RWPE2 (cell line): ENCODE measurements around the gene DNAJA1.

Source experiments
- ATAC-seq: fragments of 200-7000 bp; cut with Tn5 transposase; 3 replicates; pipeline ENCODE4 v1.9.1; 2021; ENCODE audit warnings: low read depth
- DNase-seq: peaks from one replicate; pipeline ENCODE4 v3.0.0-alpha.2; 2020; ENCODE audit warnings: low spot score
- H3K27ac ChIP-seq: fragments of 450-650 bp; 2 replicates; pipeline ENCODE4 v1.5.1; 2017; ENCODE audit warnings: mild to moderate bottlenecking; ENCODE audit not compliant: poor library complexity, severe bottlenecking
- H3K27me3 ChIP-seq: fragments of 250-450 bp; sonication (Bioruptor Pico); 2 replicates; pipeline ENCODE4 v1.5.1; 2021; ENCODE audit warnings: mild to moderate bottlenecking, moderate library complexity; ENCODE audit not compliant: insufficient read depth, poor library complexity, severe bottlenecking
- H3K36me3 ChIP-seq: fragments of 250-450 bp; sonication (Bioruptor Pico); 2 replicates; pipeline ENCODE4 v1.5.1; 2020; ENCODE audit warnings: low read depth, mild to moderate bottlenecking, moderate library complexity
- H3K4me1 ChIP-seq: fragments of 250-450 bp; sonication (Bioruptor Pico); 2 replicates; pipeline ENCODE4 v1.5.1; 2021; ENCODE audit warnings: mild to moderate bottlenecking, moderate library complexity; ENCODE audit not compliant: insufficient read depth, poor library complexity, severe bottlenecking
- H3K4me3 ChIP-seq: fragments of 250-450 bp; sonication (Bioruptor Pico); 2 replicates; pipeline ENCODE4 v1.5.1; 2021; ENCODE audit warnings: mild to moderate bottlenecking, moderate library complexity; ENCODE audit not compliant: severe bottlenecking
- H3K9me3 ChIP-seq: fragments of 250-450 bp; sonication (Bioruptor Pico); 2 replicates; pipeline ENCODE4 v1.5.1; 2021; ENCODE audit warnings: mild to moderate bottlenecking, moderate library complexity; ENCODE audit not compliant: severe bottlenecking
- CTCF ChIP-seq: fragments of 450-650 bp; IDR thresholded peaks from one replicate; pipeline ENCODE4 v1.5.1; 2017; ENCODE audit warnings: mild to moderate bottlenecking, moderate library complexity; ENCODE audit not compliant: poor library complexity, severe bottlenecking

The DNAJA1 gene

GRCh38 chr9:33051144-33051543, 26.1 kb downstream of the DNAJA1 start:
- Histone ChIP-seq H3K27ac (no peak overlapping the region), H3K9me3 (no peaks in the 10 kb centered on the region), H3K36me3 (peaks cover 87% of the 10 kb centered on the region), H3K27me3 (no peaks in the 10 kb centered on the region), H3K4me3 (no peak overlapping the region), H3K4me1 (no peaks in the 10 kb centered on the region)
- no peak for TF ChIP-seq CTCF
- ATAC-seq (no peak), DNase-seq (no peak)

DNA sequence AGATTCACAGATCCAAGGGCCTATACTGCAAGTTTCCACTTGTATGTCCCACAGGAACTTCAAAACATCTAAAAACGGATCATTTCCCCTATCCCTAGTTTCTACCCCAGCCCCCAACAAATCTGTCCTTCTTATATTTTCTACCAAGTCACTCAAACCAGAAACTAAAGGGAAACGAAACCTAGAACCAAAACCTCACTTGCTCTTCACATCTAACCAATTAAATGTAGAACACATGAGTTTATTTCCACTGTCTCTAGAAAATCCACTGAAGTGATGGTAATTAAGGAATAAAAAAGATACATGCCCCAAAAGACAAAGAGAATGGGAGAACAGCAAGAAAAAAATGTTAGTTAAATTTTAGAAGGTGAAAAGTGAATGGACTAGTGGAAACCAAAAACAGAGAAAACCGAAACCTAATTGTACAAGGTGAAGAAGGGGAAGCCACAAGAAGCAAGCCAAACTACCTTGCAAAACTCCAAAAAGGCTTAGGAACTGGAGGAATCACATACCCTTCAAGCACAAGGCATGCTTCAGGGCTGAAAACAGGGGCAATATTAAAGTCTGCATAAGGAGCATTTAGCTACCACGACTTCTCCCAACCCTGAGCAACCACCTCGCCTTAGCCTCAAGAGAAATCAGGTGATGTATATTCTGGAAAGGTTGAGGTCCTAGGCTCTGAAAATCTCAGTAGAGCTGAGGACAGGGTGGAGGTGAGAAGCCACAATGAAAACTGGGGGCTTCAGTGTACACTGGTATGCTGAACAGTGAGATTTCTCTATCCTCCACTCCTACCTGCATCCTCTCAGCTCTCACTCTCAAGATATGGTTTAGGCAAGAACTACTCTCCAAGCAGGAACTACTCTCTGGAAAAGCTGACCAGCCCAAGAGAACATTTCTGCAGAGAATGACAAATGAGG, 40.3 kb downstream of the DNAJA1 start:
- Histone ChIP-seq H3K9me3 (no peaks in the 10 kb centered on the region), H3K36me3 (peaks cover 85% of the 10 kb centered on the region), H3K27me3 (no peaks in the 10 kb centered on the region), H3K4me3 (no peak overlapping the region), H3K27ac (no peak overlapping the region), H3K4me1 (no peaks in the 10 kb centered on the region)
- no peak for TF ChIP-seq CTCF
- ATAC-seq, result no peak
- DNase-seq, result no peak

GRCh38 chr9:33068991-33069390, 43.9 kb downstream of the DNAJA1 start:
- H3K27ac ChIP-seq, result no peak overlapping the region
- ATAC-seq, result no peak
- H3K36me3 ChIP-seq, result peaks cover 90% of the 10 kb centered on the region
- H3K9me3 ChIP-seq, result no peaks in the 10 kb centered on the region
- H3K4me3 ChIP-seq, result no peak overlapping the region
- H3K4me1 ChIP-seq, result no peaks in the 10 kb centered on the region
- TF ChIP-seq CTCF, result no peak
- DNase-seq, result no peak
- H3K27me3 ChIP-seq, result no peaks in the 10 kb centered on the region

DNA sequence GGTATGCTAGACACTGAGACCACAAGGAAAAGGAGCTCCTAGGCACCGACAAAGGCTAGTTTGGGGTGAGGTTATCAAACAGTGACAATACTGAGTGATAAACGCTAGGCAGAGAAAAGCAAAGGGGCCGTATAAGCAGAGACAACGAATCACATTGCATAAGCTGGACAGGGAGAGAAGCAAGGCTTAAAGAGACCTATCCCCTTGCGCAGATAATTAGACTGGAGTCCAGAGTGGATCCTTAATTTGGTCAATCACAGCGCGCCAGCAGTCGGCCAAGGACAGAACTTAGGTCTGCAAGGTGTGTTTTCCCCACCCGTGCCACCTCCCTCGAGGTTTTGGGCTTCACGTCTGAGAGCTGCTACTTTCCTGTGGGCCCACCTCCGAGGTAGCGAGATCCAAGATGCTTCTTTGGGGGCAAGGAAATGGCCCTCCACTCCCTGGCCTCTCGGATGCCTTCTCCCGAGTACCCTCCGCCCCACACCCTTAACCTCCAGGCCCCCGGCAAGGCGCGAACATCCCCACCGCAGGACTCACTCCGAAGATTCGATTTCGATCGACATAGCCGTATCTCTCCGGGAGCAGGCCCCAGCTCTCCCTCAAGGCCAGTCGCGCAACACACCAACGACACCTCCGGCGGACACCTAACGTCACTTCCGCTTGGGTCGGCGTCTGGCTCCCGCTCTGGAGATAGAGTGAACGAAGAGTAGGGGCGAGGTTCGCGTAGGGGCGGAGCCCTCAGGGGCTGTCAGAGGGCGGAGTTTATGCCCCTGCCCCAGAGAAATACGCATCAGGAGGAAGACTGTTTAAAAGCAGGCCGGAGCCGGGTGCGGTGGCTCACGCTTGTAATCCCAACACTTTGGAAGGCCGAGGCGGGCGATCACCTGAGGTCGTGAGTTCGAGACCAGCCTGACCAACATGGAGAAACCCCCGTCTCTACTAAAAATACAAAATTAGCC, 51.3 kb downstream of the DNAJA1 start, which contains the start of gene SMU1:
SMU1 (minus strand) TSS at position 629 of the 959 bp plus-strand sequence; CDS start at position 563, 66 bp downstream.
- H3K27ac ChIP-seq, result peak within 1 kb of the TSS; percentile 47
- ATAC-seq (peak; percentile 91), DNase-seq (peak; percentile 95)

More for the DNA sequence above, 51.3 kb downstream of the DNAJA1 start, which contains the start of gene SMU1:
- Histone ChIP-seq H3K27me3 (no peaks in the 10 kb centered on the region), H3K9me3 (no peaks in the 10 kb centered on the region), H3K36me3 (peaks cover 38% of the 10 kb centered on the region), H3K4me3 (peak within 1 kb of the TSS; percentile 81), H3K4me1 (peaks cover 19% of the 10 kb centered on the region)
- no peak for TF ChIP-seq CTCF
